Measurements from ENCODE around the gene ELOB.
A peak's percentile ranks its signal among the peaks of the same experiment; 100 is the strongest.
"Not testable (repeated sequence)": the region's sequence is repeated elsewhere in the genome, so short reads cannot be mapped to it uniquely, and the experiment has no call there.

Gene ELOB

DNA sequence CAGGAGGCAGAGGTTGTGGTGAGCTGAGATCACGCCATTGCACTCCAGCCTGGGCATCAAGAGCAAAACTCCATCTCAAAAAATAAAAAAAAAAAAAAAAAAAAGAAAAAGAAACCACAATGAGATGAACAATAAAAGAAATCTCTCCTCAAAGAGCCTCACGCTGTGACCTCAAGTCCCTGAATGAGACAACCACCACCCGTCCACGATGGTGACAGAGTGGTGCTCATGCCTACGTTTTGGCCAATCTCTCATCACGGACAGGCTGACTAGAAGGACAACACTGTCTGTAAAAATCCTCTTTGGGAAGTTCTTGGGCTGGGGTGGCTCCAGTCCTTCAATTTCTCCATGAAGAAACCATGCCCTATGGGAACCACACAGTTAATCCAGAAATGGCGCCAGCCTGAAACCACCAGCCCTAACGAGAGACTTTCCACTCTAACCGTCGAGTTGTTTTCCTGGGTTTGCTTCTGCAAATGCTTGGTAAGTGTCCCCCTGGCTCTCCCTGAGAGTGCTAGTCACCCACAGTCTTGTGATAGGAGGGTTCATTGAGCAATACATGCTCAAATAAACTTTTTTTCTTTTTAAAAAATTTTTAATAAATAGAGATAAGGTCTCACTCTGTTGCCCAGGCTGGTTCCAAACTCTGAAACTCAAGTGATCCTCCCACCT is 42.1 kb downstream of the ELOB start:
- ChIA-PET CTCF (no interaction called here), POLR2A (no interaction called here)
- Histone ChIP-seq H3K36me3 (ENCODE audit: control insufficient read depth in 4 of 4, insufficient read depth in 4 of 4, low read length in 3 of 4) (no peaks in the 10 kb centered on the region), H3K9me3 (ENCODE audit: control extremely low read depth in 1 of 5, control insufficient read depth in 4 of 5, insufficient read depth in 2 of 5, low read depth in 1 of 5, low read length in 4 of 5) (no peaks in the 10 kb centered on the region), H3K27ac (ENCODE audit: insufficient read depth in 1 of 2, low read depth in 1 of 2, low read length in 2 of 2, poor library complexity in 1 of 2, severe bottlenecking in 2 of 2) (no peak overlapping the region), H3K27me3 (replicated peaks in 2 of 5; ENCODE audit: control insufficient read depth in 4 of 5, insufficient read depth in 5 of 5, low read length in 4 of 5) (peaks cover 0 to 2% (median 0%) of the 10 kb centered on the region in 5 experiments), H3K4me1 (ENCODE audit: control extremely low read depth in 1 of 4, control insufficient read depth in 4 of 4, insufficient read depth in 4 of 4, low read length in 3 of 4) (no peaks in the 10 kb centered on the region), H3K4me3 (ENCODE audit: control insufficient read depth in 1 of 7, extremely low read depth in 1 of 7, insufficient read depth in 4 of 7, low read depth in 2 of 7, low read length in 6 of 7) (no peak overlapping the region)
- peak in 2 of 3 donors; percentile 28 to 33 for DNase-seq
- WGBS (ENCODE audit: insufficient coverage) = 85% methylated on average over 9 of the region's 10 CpGs

DNA sequence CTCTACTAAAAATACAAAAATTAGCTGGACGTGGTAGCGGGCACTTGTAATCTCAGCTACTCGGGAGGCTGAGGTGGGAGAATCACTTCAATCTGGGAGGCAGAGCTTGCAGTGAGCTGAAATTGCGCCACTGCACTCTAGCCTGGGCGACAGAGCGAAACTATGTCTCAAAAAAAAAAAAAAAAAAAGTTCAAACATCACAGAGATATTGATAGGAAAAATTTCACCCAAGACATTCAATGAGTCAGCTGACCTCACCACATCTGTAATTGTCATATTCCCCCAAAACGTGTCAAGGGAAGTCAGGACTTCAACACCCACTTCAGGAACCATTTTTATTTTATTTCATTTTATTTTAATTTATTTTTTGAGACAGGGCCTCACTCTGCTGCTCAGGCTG is 49.0 kb downstream of the ELOB start:
- WGBS (ENCODE audit: insufficient coverage) = 88% methylated on average over 4 of the region's 7 CpGs
- DNase-seq = no peak
- POLR2A ChIA-PET = no interaction called here

DNA sequence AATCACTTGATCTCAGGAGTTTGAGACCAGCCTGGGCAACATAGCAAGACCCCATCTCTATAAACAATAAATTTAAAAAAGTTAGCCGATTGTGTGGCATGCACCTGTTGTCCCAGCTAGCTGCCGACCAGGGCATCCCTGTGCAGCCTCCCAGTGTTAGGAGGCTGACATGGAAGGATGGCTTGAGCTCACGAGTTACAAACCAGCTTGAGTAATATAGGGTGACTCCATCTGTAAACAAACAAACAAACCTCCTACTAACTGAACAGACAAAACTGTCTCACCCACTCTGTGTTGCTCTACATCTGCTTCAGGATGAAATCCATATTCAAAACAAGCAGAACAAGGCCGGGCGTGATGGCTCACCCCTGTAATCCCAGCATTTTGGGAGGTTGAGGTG is 50.2 kb downstream of the ELOB start:
- DNase-seq = no peak
- H3K4me3 ChIP-seq (ENCODE audit: control insufficient read depth in 1 of 7, extremely low read depth in 1 of 7, insufficient read depth in 4 of 7, low read depth in 2 of 7, low read length in 6 of 7) = no peak overlapping the region
- H3K4me1 ChIP-seq (ENCODE audit: control extremely low read depth in 1 of 4, control insufficient read depth in 4 of 4, insufficient read depth in 4 of 4, low read length in 3 of 4) = peaks cover 0 to 2% (median 1%) of the 10 kb centered on the region in 4 experiments
- WGBS (ENCODE audit: insufficient coverage) = 100% methylated on average over 4 of the region's 5 CpGs
- no peak overlapping the region for H3K27ac ChIP-seq (ENCODE audit: insufficient read depth in 1 of 2, low read depth in 1 of 2, low read length in 2 of 2, poor library complexity in 1 of 2, severe bottlenecking in 2 of 2)
- ChIA-PET POLR2A (no interaction called here), CTCF (no interaction called here)
- no peaks in the 10 kb centered on the region for H3K9me3 ChIP-seq (ENCODE audit: control extremely low read depth in 1 of 5, control insufficient read depth in 4 of 5, insufficient read depth in 2 of 5, low read depth in 1 of 5, low read length in 4 of 5)
- H3K27me3 ChIP-seq (replicated peaks in 2 of 5; ENCODE audit: control insufficient read depth in 4 of 5, insufficient read depth in 5 of 5, low read length in 4 of 5) = peaks cover 0 to 5% (median 2%) of the 10 kb centered on the region in 5 experiments
- H3K36me3 ChIP-seq (ENCODE audit: control insufficient read depth in 4 of 4, insufficient read depth in 4 of 4, low read length in 3 of 4) = no peaks in the 10 kb centered on the region

More for the DNA sequence above, 49.0 kb downstream of the ELOB start:
- Histone ChIP-seq H3K9me3 (ENCODE audit: control extremely low read depth in 1 of 5, control insufficient read depth in 4 of 5, insufficient read depth in 2 of 5, low read depth in 1 of 5, low read length in 4 of 5) (no peaks in the 10 kb centered on the region), H3K27ac (ENCODE audit: insufficient read depth in 1 of 2, low read depth in 1 of 2, low read length in 2 of 2, poor library complexity in 1 of 2, severe bottlenecking in 2 of 2) (no peak overlapping the region), H3K4me1 (ENCODE audit: control extremely low read depth in 1 of 4, control insufficient read depth in 4 of 4, insufficient read depth in 4 of 4, low read length in 3 of 4) (no peaks in the 10 kb centered on the region), H3K4me3 (ENCODE audit: control insufficient read depth in 1 of 7, extremely low read depth in 1 of 7, insufficient read depth in 4 of 7, low read depth in 2 of 7, low read length in 6 of 7) (no peak overlapping the region), H3K36me3 (ENCODE audit: control insufficient read depth in 4 of 4, insufficient read depth in 4 of 4, low read length in 3 of 4) (no peaks in the 10 kb centered on the region), H3K27me3 (replicated peaks in 2 of 5; ENCODE audit: control insufficient read depth in 4 of 5, insufficient read depth in 5 of 5, low read length in 4 of 5) (peaks cover 0 to 5% (median 2%) of the 10 kb centered on the region in 5 experiments)
- CTCF ChIA-PET = interaction anchor here (0.7 kb wide), 1 partner anchor 63 kb away, joined by 3 read pairs; no protein-coding TSS in a partner anchor

DNA sequence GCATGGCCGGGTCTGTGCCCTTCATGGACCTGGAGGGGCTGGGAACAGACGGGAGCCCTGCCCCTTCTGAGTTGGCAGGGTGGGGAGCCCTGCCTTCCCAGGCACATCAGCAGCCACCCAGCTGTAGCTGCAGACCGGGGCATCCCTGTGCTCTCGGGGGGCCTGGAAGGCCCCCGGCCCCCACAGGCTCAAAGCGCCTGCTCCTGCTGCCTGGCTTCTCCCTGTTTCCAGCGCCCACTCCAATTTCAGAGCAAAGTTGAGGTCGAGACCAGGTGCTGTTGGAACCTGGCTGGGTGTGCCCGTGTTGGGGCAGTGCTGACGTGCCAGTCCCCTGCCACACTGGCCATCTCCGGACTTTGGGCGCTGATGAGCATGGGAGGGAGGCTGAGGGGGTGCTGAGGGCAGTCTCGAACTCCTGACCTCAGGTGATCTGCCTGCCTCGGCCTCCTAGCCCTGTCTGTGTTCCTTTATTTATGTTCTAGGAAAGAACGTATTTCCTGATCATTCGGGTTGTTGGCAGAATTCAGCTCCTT is 52.2 kb downstream of the ELOB start:
- no peak for DNase-seq
- Histone ChIP-seq H3K4me1 (ENCODE audit: control extremely low read depth in 1 of 4, control insufficient read depth in 4 of 4, insufficient read depth in 4 of 4, low read length in 3 of 4) (peaks cover 0 to 11% (median 11%) of the 10 kb centered on the region in 4 experiments), H3K27ac (ENCODE audit: insufficient read depth in 1 of 2, low read depth in 1 of 2, low read length in 2 of 2, poor library complexity in 1 of 2, severe bottlenecking in 2 of 2) (no peak overlapping the region), H3K9me3 (ENCODE audit: control extremely low read depth in 1 of 5, control insufficient read depth in 4 of 5, insufficient read depth in 2 of 5, low read depth in 1 of 5, low read length in 4 of 5) (no peaks in the 10 kb centered on the region), H3K4me3 (ENCODE audit: control insufficient read depth in 1 of 7, extremely low read depth in 1 of 7, insufficient read depth in 4 of 7, low read depth in 2 of 7, low read length in 6 of 7) (no peak overlapping the region), H3K27me3 (replicated peaks in 2 of 5; ENCODE audit: control insufficient read depth in 4 of 5, insufficient read depth in 5 of 5, low read length in 4 of 5) (peaks cover 0 to 5% (median 0%) of the 10 kb centered on the region in 5 experiments), H3K36me3 (ENCODE audit: control insufficient read depth in 4 of 4, insufficient read depth in 4 of 4, low read length in 3 of 4) (no peaks in the 10 kb centered on the region)
- ChIA-PET CTCF (interaction anchor here (1.1 kb wide), 1 partner anchor 38 kb away, joined by 3 read pairs; no protein-coding TSS in a partner anchor), POLR2A (interaction anchor here (0.6 to 0.8 kb wide), 2 partner anchors 12 to 1144 kb away, joined by 3 to 6 read pairs; no protein-coding TSS in a partner anchor)
- 89% methylated on average over 15 of the region's 16 CpGs for WGBS (ENCODE audit: insufficient coverage)

DNA sequence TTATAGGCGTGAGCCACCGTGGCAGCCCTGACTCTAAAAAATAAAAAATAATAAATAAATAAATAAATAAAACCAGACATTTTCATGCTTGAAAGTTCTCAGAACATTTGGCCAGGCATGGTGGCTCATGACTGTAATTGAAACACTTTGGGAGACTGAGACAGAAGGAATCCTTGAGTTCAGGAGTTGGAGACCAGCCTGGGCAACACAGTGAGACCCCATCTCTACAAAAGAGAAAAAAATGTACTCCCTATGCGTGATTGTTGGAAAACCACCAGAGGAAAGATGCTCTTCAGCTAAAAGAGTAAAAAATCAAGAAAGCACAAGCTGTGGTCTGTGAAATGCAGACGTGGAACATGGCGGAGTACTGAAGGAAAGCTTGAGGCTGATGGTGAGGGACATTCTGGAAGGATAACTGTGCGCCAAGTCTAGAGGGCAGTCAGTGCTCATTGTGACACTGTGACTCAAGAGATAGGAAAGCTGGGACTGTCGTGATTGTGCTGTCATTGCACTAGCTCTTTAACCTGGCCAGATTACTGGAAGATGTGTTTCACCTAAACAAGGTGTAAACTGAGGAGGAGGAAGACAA is 52.9 kb downstream of the ELOB start:
- Histone ChIP-seq H3K27me3 (replicated peaks in 2 of 5; ENCODE audit: control insufficient read depth in 4 of 5, insufficient read depth in 5 of 5, low read length in 4 of 5) (peaks cover 0 to 5% (median 0%) of the 10 kb centered on the region in 5 experiments), H3K9me3 (ENCODE audit: control extremely low read depth in 1 of 5, control insufficient read depth in 4 of 5, insufficient read depth in 2 of 5, low read depth in 1 of 5, low read length in 4 of 5) (no peaks in the 10 kb centered on the region), H3K36me3 (ENCODE audit: control insufficient read depth in 4 of 4, insufficient read depth in 4 of 4, low read length in 3 of 4) (no peaks in the 10 kb centered on the region), H3K4me1 (ENCODE audit: control extremely low read depth in 1 of 4, control insufficient read depth in 4 of 4, insufficient read depth in 4 of 4, low read length in 3 of 4) (peaks cover 0 to 17% (median 12%) of the 10 kb centered on the region in 4 experiments), H3K4me3 (ENCODE audit: control insufficient read depth in 1 of 7, extremely low read depth in 1 of 7, insufficient read depth in 4 of 7, low read depth in 2 of 7, low read length in 6 of 7) (no peak overlapping the region), H3K27ac (ENCODE audit: insufficient read depth in 1 of 2, low read depth in 1 of 2, low read length in 2 of 2, poor library complexity in 1 of 2, severe bottlenecking in 2 of 2) (no peak overlapping the region)
- no peak for DNase-seq
- ChIA-PET CTCF (interaction anchor here (1.1 to 1.2 kb wide), 2 partner anchors 34 to 37 kb away, joined by 3 read pairs; no protein-coding TSS in a partner anchor), POLR2A (interaction anchor here (0.6 to 0.8 kb wide), 3 partner anchors 13 to 1144 kb away, joined by 3 to 6 read pairs (median 3); no protein-coding TSS in a partner anchor)
- 91% methylated on average over 4 of the region's 7 CpGs for WGBS (ENCODE audit: insufficient coverage)

- WGBS (ENCODE audit: insufficient coverage) = 41% methylated on average over 10 of the region's 14 CpGs
- H3K36me3 ChIP-seq (ENCODE audit: control insufficient read depth in 4 of 4, insufficient read depth in 4 of 4, low read length in 3 of 4); H3K9me3 ChIP-seq (ENCODE audit: control extremely low read depth in 1 of 5, control insufficient read depth in 4 of 5, insufficient read depth in 2 of 5, low read depth in 1 of 5, low read length in 4 of 5); CTCF ChIA-PET; DNase-seq; H3K27me3 ChIP-seq (replicated peaks in 2 of 5; ENCODE audit: control insufficient read depth in 4 of 5, insufficient read depth in 5 of 5, low read length in 4 of 5); H3K27ac ChIP-seq (ENCODE audit: insufficient read depth in 1 of 2, low read depth in 1 of 2, low read length in 2 of 2, poor library complexity in 1 of 2, severe bottlenecking in 2 of 2): not testable (repeated sequence)
- Histone ChIP-seq H3K4me1 (ENCODE audit: control extremely low read depth in 1 of 4, control insufficient read depth in 4 of 4, insufficient read depth in 4 of 4, low read length in 3 of 4) (peaks cover 0 to 33% (median 25%) of the 10 kb centered on the region in 4 experiments), H3K4me3 (ENCODE audit: control insufficient read depth in 1 of 7, extremely low read depth in 1 of 7, insufficient read depth in 4 of 7, low read depth in 2 of 7, low read length in 6 of 7) (peak overlapping the region in 6 of 7 experiments; percentile 35 to 81 (median 62))
- POLR2A ChIA-PET = interaction anchor here (1.3 kb wide), 1 partner anchor 35 kb away, joined by 4 read pairs; no protein-coding TSS in a partner anchor
These were observed 55.4 kb downstream of the ELOB start for GRCh38 chr16:2721634-2722173.

Measured in common myeloid progenitor, CD34-positive (primary cell).